ENCODE data around the gene CCDC170. TPM values are rescaled to one million over a fixed set of nuclear protein-coding genes. Genes with fewer than 3 reads are reported as not detected.

The CCDC170 gene
- total and polyA plus RNA-seq, 2 donors (not counting 1 experiment from before 2014, with no cell fraction given), result 0.76 to 0.83 TPM

DNA sequence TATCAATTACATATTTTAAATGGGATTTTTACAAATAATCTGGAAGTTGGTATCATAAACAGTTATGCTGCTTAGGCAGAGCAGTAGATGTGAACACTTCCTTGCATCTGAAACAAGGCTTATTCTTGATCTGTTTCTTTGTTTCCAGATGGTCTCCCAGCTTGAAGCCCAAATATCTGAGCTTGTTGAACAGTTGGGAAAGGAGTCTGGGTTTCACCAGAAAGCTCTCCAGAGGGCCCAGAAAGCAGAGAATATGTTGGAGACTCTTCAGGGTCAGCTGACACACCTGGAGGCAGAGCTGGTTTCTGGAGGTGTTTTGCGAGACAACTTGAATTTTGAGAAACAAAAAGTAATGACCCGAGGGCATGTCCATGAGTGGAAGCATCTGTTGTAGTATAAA lies 91.9 kb downstream of the CCDC170 start:
- DNase-seq (ENCODE audit: low read depth in 2 of 2), result no peak
- no peaks in the 10 kb centered on the region for H4K20me1 ChIP-seq (ENCODE audit: control insufficient read depth, extremely low read depth, insufficient read depth, low read length)
- no peaks in the 10 kb centered on the region for H3K79me2 ChIP-seq (ENCODE audit: control insufficient read depth, insufficient read depth, low read length)
- H3K27me3 ChIP-seq (ENCODE audit: control insufficient read depth, insufficient read depth, low read length), result no peaks in the 10 kb centered on the region
- TF ChIP-seq, protein P1, sequence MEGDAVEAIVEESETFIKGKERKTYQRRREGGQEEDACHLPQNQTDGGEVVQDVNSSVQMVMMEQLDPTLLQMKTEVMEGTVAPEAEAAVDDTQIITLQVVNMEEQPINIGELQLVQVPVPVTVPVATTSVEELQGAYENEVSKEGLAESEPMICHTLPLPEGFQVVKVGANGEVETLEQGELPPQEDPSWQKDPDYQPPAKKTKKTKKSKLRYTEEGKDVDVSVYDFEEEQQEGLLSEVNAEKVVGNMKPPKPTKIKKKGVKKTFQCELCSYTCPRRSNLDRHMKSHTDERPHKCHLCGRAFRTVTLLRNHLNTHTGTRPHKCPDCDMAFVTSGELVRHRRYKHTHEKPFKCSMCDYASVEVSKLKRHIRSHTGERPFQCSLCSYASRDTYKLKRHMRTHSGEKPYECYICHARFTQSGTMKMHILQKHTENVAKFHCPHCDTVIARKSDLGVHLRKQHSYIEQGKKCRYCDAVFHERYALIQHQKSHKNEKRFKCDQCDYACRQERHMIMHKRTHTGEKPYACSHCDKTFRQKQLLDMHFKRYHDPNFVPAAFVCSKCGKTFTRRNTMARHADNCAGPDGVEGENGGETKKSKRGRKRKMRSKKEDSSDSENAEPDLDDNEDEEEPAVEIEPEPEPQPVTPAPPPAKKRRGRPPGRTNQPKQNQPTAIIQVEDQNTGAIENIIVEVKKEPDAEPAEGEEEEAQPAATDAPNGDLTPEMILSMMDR (conservative IDR thresholded peaks at IDR 0.05 in 1 of 2, IDR thresholded peaks at IDR 0.05 in 1 of 2; ENCODE audit: low read depth in 1 of 2, low read length in 2 of 2), result no peak
- TF ChIP-seq EZH2 (IDR thresholded peaks at IDR 0.05; ENCODE audit: low read length, missing control alignments), result no peak
- H3K36me3 ChIP-seq (ENCODE audit: control insufficient read depth, insufficient read depth, low read length), result no peaks in the 10 kb centered on the region
- no peaks in the 10 kb centered on the region for H3K9me3 ChIP-seq (ENCODE audit: control insufficient read depth, insufficient read depth, low read depth, low read length)
- H3K4me1 ChIP-seq (ENCODE audit: control insufficient read depth, extremely low read depth, insufficient read depth, low read length), result no peaks in the 10 kb centered on the region
- H3K4me2 ChIP-seq (ENCODE audit: extremely low read depth, insufficient read depth, low read length), result no peak overlapping the region
- no peak overlapping the region for H3K27ac ChIP-seq (ENCODE audit: insufficient read depth, low read length)
- no peak overlapping the region for H3K9ac ChIP-seq (ENCODE audit: insufficient read depth, low read length)
- no peak overlapping the region for H2AFZ ChIP-seq (ENCODE audit: low read length)
- no peak overlapping the region for H3K4me3 ChIP-seq (replicated peaks in 1 of 4; ENCODE audit: control extremely low read depth in 1 of 4, insufficient read depth in 1 of 4, low read depth in 3 of 4, low read length in 4 of 4)

DNA sequence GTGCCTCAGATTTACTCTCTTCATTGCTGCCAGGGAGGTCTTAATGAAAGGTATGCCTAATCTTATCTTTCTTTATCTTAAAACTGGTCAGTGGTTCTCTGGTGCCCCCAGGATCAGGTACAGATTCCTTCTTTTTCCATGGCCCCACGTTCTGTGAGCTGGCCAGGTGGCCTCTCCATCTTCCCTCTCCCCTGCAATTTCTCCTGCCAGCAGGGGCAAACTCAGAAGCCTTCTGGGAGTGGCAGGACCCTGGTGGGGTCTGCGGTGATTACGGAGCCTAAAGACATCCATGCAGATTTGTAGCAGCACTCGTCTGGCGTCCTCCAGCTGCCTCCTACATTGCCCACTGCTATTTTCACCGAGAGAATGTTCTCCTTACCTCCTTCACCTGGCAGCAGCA lies 95.8 kb downstream of the CCDC170 start:
- no peak for DNase-seq (ENCODE audit: low read depth in 2 of 2)
- TF ChIP-seq, protein P1 (conservative IDR thresholded peaks at IDR 0.05 in 1 of 2, IDR thresholded peaks at IDR 0.05 in 1 of 2; ENCODE audit: low read depth in 1 of 2, low read length in 2 of 2), result no peak
- no peak for TF ChIP-seq EZH2 (IDR thresholded peaks at IDR 0.05; ENCODE audit: low read length, missing control alignments)
- no peaks in the 10 kb centered on the region for H3K27me3 ChIP-seq (ENCODE audit: control insufficient read depth, insufficient read depth, low read length)

DNA sequence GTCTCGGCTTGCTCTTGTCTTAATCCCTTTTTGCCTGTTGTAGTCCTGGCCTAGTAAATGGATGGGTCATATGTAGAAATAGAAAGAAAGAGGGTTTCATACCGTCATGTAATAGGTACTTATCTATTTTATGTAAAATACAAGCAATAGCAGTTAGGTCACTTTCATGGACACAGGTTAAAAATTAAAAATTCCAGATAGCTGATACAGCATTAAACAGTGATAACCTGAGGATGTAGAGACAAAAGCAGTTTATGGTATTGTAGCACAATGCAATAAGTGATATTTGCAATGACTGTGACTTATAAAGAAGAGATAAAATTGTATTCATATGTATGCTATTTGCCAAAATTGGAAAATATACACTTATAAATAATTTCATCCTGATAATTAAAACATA lies 96.9 kb downstream of the CCDC170 start:
- Histone ChIP-seq H3K36me3 (ENCODE audit: control insufficient read depth, insufficient read depth, low read length) (no peaks in the 10 kb centered on the region), H3K4me1 (ENCODE audit: control insufficient read depth, extremely low read depth, insufficient read depth, low read length) (no peaks in the 10 kb centered on the region), H3K4me2 (ENCODE audit: extremely low read depth, insufficient read depth, low read length) (no peak overlapping the region), H4K20me1 (ENCODE audit: control insufficient read depth, extremely low read depth, insufficient read depth, low read length) (no peaks in the 10 kb centered on the region), H3K9me3 (ENCODE audit: control insufficient read depth, insufficient read depth, low read depth, low read length) (no peaks in the 10 kb centered on the region), H3K9ac (ENCODE audit: insufficient read depth, low read length) (no peak overlapping the region), H3K27me3 (ENCODE audit: control insufficient read depth, insufficient read depth, low read length) (no peaks in the 10 kb centered on the region), H2AFZ (ENCODE audit: low read length) (no peak overlapping the region), H3K79me2 (ENCODE audit: control insufficient read depth, insufficient read depth, low read length) (no peaks in the 10 kb centered on the region), H3K4me3 (replicated peaks in 1 of 4; ENCODE audit: control extremely low read depth in 1 of 4, insufficient read depth in 1 of 4, low read depth in 3 of 4, low read length in 4 of 4) (no peak overlapping the region), H3K27ac (ENCODE audit: insufficient read depth, low read length) (no peak overlapping the region)
- no peak for DNase-seq (ENCODE audit: low read depth in 2 of 2)
- TF ChIP-seq EZH2 (IDR thresholded peaks at IDR 0.05; ENCODE audit: low read length, missing control alignments), result no peak
- TF ChIP-seq, protein P1 (conservative IDR thresholded peaks at IDR 0.05 in 1 of 2, IDR thresholded peaks at IDR 0.05 in 1 of 2; ENCODE audit: low read depth in 1 of 2, low read length in 2 of 2), result no peak

More for the DNA sequence above, 95.8 kb downstream of the CCDC170 start:
- H3K4me2 ChIP-seq (ENCODE audit: extremely low read depth, insufficient read depth, low read length), result no peak overlapping the region
- no peak overlapping the region for H3K27ac ChIP-seq (ENCODE audit: insufficient read depth, low read length)
- H2AFZ ChIP-seq (ENCODE audit: low read length), result no peak overlapping the region
- no peaks in the 10 kb centered on the region for H4K20me1 ChIP-seq (ENCODE audit: control insufficient read depth, extremely low read depth, insufficient read depth, low read length)
- no peaks in the 10 kb centered on the region for H3K4me1 ChIP-seq (ENCODE audit: control insufficient read depth, extremely low read depth, insufficient read depth, low read length)
- H3K4me3 ChIP-seq (replicated peaks in 1 of 4; ENCODE audit: control extremely low read depth in 1 of 4, insufficient read depth in 1 of 4, low read depth in 3 of 4, low read length in 4 of 4), result no peak overlapping the region
- no peak overlapping the region for H3K9ac ChIP-seq (ENCODE audit: insufficient read depth, low read length)
- no peaks in the 10 kb centered on the region for H3K36me3 ChIP-seq (ENCODE audit: control insufficient read depth, insufficient read depth, low read length)
- no peaks in the 10 kb centered on the region for H3K9me3 ChIP-seq (ENCODE audit: control insufficient read depth, insufficient read depth, low read depth, low read length)
- H3K79me2 ChIP-seq (ENCODE audit: control insufficient read depth, insufficient read depth, low read length), result no peaks in the 10 kb centered on the region
